NCI-H345 treated with DMSO at 0.1 percent for 48 hours (cell line): Measurements from ENCODE around the gene TNFSF12.

Experiments
- DNase-seq: peaks from one replicate; lab custom pipeline; 2025; ENCODE audit not compliant: unreplicated experiment; lab: John Stamatoyannopoulos, UW

TNFSF12 gene

GRCh38 chr17:7548585-7549400 is at the start of gene TNFSF12:
TSS of gene TNFSF12 (plus strand) at chr17:7549058. CDS start at chr17:7549154, 96 bp downstream.
- no peak for DNase-seq

GRCh38 chr17:7499161-7499560 is 49.7 kb upstream of the TNFSF12 start:
- DNase-seq, result no peak

GRCh38 chr17:7501729-7502128 is 47.1 kb upstream of the TNFSF12 start:
- no peak for DNase-seq

GRCh38 chr17:7502171-7502847 is 46.5 kb upstream of the TNFSF12 start:
- DNase-seq, result no peak

- no peak for DNase-seq
Measured at GRCh38 chr17:7502987-7503386, 45.9 kb upstream of the TNFSF12 start.

- DNase-seq, result no peak
Measured at GRCh38 chr17:7503521-7503920, 45.3 kb upstream of the TNFSF12 start.

- no peak for DNase-seq
Measured at GRCh38 chr17:7508145-7508544, 40.7 kb upstream of the TNFSF12 start.

GRCh38 chr17:7508846-7509245 is 40.0 kb upstream of the TNFSF12 start:
- no peak for DNase-seq

GRCh38 chr17:7509937-7510336 is 38.9 kb upstream of the TNFSF12 start:
- no peak for DNase-seq

- DNase-seq, result no peak
Measured at GRCh38 chr17:7511108-7511507, 37.8 kb upstream of the TNFSF12 start.

- DNase-seq, result no peak
Measured at GRCh38 chr17:7512105-7512504, 36.8 kb upstream of the TNFSF12 start.

GRCh38 chr17:7512824-7513540 is 35.9 kb upstream of the TNFSF12 start:
- DNase-seq, result no peak

- no peak for DNase-seq
Measured at GRCh38 chr17:7513850-7514419, 34.9 kb upstream of the TNFSF12 start.

- DNase-seq, result no peak
Measured at GRCh38 chr17:7515911-7516610, 32.8 kb upstream of the TNFSF12 start.

- DNase-seq, result no peak
Measured at GRCh38 chr17:7523033-7523432, 25.8 kb upstream of the TNFSF12 start.

- DNase-seq, result no peak
Measured at GRCh38 chr17:7528842-7529241, 20.0 kb upstream of the TNFSF12 start.

- DNase-seq, result no peak
Measured at GRCh38 chr17:7530023-7530900, 18.6 kb upstream of the TNFSF12 start.

- DNase-seq, result no peak
Measured at GRCh38 chr17:7538050-7538449, 10.8 kb upstream of the TNFSF12 start.

- DNase-seq, result no peak
Measured at GRCh38 chr17:7538891-7539545, 9.8 kb upstream of the TNFSF12 start.
